Activated CD8-positive, alpha-beta memory T cell treated with anti-CD3 and anti-CD28 coated beads, Interleukin-2, amount 50 U/mL, for 48 hours (primary cell): ENCODE results near the gene BCL10.

Experiments
- DNase-seq: peaks from one replicate; pipeline ENCODE4 v3.0.0-alpha.2; 2020

Gene BCL10

GRCh38 chr1:85219853-85220610 lies 56.4 kb downstream of the BCL10 start:
- DNase-seq, result no peak

GRCh38 chr1:85216697-85217096 lies 59.7 kb downstream of the BCL10 start:
- no peak for DNase-seq
